ENCODE data around the gene ANKZF1. TPM values are rescaled to one million over a fixed set of nuclear protein-coding genes. Genes with fewer than 3 reads are reported as not detected.

ANKZF1 gene
- total RNA-seq, 1 donor from 2014 or later, result 50.3 TPM

- TF ChIP-seq CTCF (conservative IDR thresholded peaks at IDR 0.05; ENCODE audit: low read depth, low read length), result no peak
- no peak overlapping the region for H3K4me3 ChIP-seq (ENCODE audit: low read depth, low read length)
- no peak for DNase-seq (ENCODE audit: low read depth)
These were observed 31.6 kb downstream of the ANKZF1 start for GRCh38 chr2:219261024-219261855.

GRCh38 chr2:219266232-219266631 is 36.6 kb downstream of the ANKZF1 start:
- TF ChIP-seq CTCF (conservative IDR thresholded peaks at IDR 0.05; ENCODE audit: low read depth, low read length), result no peak
- no peak overlapping the region for H3K4me3 ChIP-seq (ENCODE audit: low read depth, low read length)
- DNase-seq (ENCODE audit: low read depth), result no peak

- no peak for TF ChIP-seq CTCF (conservative IDR thresholded peaks at IDR 0.05; ENCODE audit: low read depth, low read length)
- no peak for DNase-seq (ENCODE audit: low read depth)
These were observed 37.3 kb downstream of the ANKZF1 start for GRCh38 chr2:219266886-219267285.

GRCh38 chr2:219268294-219268693 is 38.7 kb downstream of the ANKZF1 start:
- no peak for DNase-seq (ENCODE audit: low read depth)
- no peak overlapping the region for H3K4me3 ChIP-seq (ENCODE audit: low read depth, low read length)
- no peak for TF ChIP-seq CTCF (conservative IDR thresholded peaks at IDR 0.05; ENCODE audit: low read depth, low read length)

More at GRCh38 chr2:219266886-219267285, 37.3 kb downstream of the ANKZF1 start:
- no peak overlapping the region for H3K4me3 ChIP-seq (ENCODE audit: low read depth, low read length)

GRCh38 chr2:219269362-219270054 is 39.9 kb downstream of the ANKZF1 start:
- peak; percentile 63 for DNase-seq (ENCODE audit: low read depth)
- H3K4me3 ChIP-seq (ENCODE audit: low read depth, low read length), result no peak overlapping the region
- TF ChIP-seq CTCF (conservative IDR thresholded peaks at IDR 0.05; ENCODE audit: low read depth, low read length), result no peak

GRCh38 chr2:219270055-219270372 is 40.4 kb downstream of the ANKZF1 start:
- no peak overlapping the region for H3K4me3 ChIP-seq (ENCODE audit: low read depth, low read length)
- no peak for TF ChIP-seq CTCF (conservative IDR thresholded peaks at IDR 0.05; ENCODE audit: low read depth, low read length)
- no peak for DNase-seq (ENCODE audit: low read depth)

Data from epithelial cell of proximal tubule (primary cell).